HL-60 (cell line): ENCODE measurements around the gene LRRC74B.

Experiments used
- POLR2AphosphoS5 ChIP-seq: IDR thresholded peaks from 2 replicates; pipeline ENCODE4 v1.6.1; 2012; ENCODE audit warnings: low read depth
- TF ChIP-seq, protein P1 (sequence below): IDR thresholded peaks from one replicate; pipeline ENCODE4 v1.5.1; 2011; ENCODE audit warnings: low read length, control low read depth, inconsistent platforms; ENCODE audit not compliant: insufficient read depth

GRCh38 chr22:21082248-21082647, 36.5 kb downstream of the LRRC74B start:
- TF ChIP-seq, protein P1, sequence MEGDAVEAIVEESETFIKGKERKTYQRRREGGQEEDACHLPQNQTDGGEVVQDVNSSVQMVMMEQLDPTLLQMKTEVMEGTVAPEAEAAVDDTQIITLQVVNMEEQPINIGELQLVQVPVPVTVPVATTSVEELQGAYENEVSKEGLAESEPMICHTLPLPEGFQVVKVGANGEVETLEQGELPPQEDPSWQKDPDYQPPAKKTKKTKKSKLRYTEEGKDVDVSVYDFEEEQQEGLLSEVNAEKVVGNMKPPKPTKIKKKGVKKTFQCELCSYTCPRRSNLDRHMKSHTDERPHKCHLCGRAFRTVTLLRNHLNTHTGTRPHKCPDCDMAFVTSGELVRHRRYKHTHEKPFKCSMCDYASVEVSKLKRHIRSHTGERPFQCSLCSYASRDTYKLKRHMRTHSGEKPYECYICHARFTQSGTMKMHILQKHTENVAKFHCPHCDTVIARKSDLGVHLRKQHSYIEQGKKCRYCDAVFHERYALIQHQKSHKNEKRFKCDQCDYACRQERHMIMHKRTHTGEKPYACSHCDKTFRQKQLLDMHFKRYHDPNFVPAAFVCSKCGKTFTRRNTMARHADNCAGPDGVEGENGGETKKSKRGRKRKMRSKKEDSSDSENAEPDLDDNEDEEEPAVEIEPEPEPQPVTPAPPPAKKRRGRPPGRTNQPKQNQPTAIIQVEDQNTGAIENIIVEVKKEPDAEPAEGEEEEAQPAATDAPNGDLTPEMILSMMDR: no peak
- TF ChIP-seq POLR2AphosphoS5: no peak
